Endothelial cell of umbilical vein (primary cell): ENCODE data around the gene ANO6. TPM values are rescaled to one million over a fixed set of nuclear protein-coding genes. Genes with fewer than 3 reads are reported as not detected.
A peak's percentile ranks its signal among the peaks of the same experiment; 100 is the strongest.

Source experiments
- BruUV-seq: library from RNA; stranded (reverse); fragments of 400-500 nt; replicated peaks from 2 replicates; lab custom pipeline; 2021; lab: Mats Ljungman, UMichigan
- CTCF ChIA-PET: fragments of 300-600, 350-600 bp; sonication (Branson Sonifier 250); formaldehyde crosslinking; loops from one replicate; lab custom pipeline; 2021; ENCODE audit warnings: antibody characterized with exemption, inconsistent platforms; lab: Charles Lee
- POLR2A ChIA-PET: fragments of 300-600, 350-600 bp; sonication (Branson Sonifier 250); formaldehyde crosslinking; loops from one replicate; lab custom pipeline; 2021; ENCODE audit warnings: antibody characterized with exemption, inconsistent platforms; lab: Charles Lee
- DNase-seq: peaks from one replicate; pipeline ENCODE4 v3.0.0-alpha.2; 2011; ENCODE audit warnings: low read depth, low spot score
- FAIRE-seq: peaks from 2 replicates; lab custom pipeline; 2011; peaks lifted over from hg19 to GRCh38; lab: Jason Lieb, UNC
- H2AFZ ChIP-seq: 2 replicates; pipeline ENCODE4 v1.6.0; 2012; ENCODE audit warnings: low read depth, low read length, control low read depth, inconsistent platforms
- H3K27ac ChIP-seq: 2 replicates; pipeline ENCODE4 v1.5.1; 2011; ENCODE audit warnings: low read depth, mild to moderate bottlenecking, control low read depth, low read length, moderate library complexity; ENCODE audit not compliant: insufficient read depth
- H3K27me3 ChIP-seq, 2 experiments: 2 replicates each; pipeline versions ENCODE4 v1.6.0 to v1.6.1; 2011; ENCODE audit warnings: low read length in 2 of 2, mixed read lengths in 1 of 2; ENCODE audit not compliant: control insufficient read depth in 2 of 2, insufficient read depth in 2 of 2
- H3K36me3 ChIP-seq, 2 experiments: 2 replicates in 1 of 2; 3 replicates in 1 of 2; pipeline ENCODE4 v1.5.1; 2011; ENCODE audit warnings: low read length in 2 of 2, mild to moderate bottlenecking in 1 of 2, moderate library complexity in 1 of 2; ENCODE audit not compliant: control insufficient read depth in 2 of 2, insufficient read depth in 2 of 2; ENCODE audit errors: extremely low read depth in 1 of 2
- H3K4me1 ChIP-seq: 3 replicates; pipeline ENCODE4 v1.5.1; 2011; ENCODE audit warnings: mild to moderate bottlenecking, low read length; ENCODE audit not compliant: control insufficient read depth, insufficient read depth; ENCODE audit errors: extremely low read depth
- H3K4me2 ChIP-seq: 2 replicates; pipeline ENCODE4 v1.6.1; 2011; ENCODE audit warnings: low read length, control low read depth, mixed read lengths; ENCODE audit not compliant: insufficient read depth
- H3K4me3 ChIP-seq, 3 experiments: fragments of 200-600 bp in 1 of 3; sonication (generic), shearing (Covaris generic) in 1 of 3; replicated peaks in 1 of 3; 2 replicates each; pipeline ENCODE4 v1.5.1; 2011 to 2016; ENCODE audit warnings: control low read depth in 3 of 3, low read length in 3 of 3, mild to moderate bottlenecking in 2 of 3, inconsistent platforms in 1 of 3, low read depth in 1 of 3, moderate library complexity in 1 of 3; ENCODE audit not compliant: insufficient read depth in 1 of 3
- H3K79me2 ChIP-seq: 2 replicates; pipeline ENCODE4 v1.6.0; 2012; ENCODE audit warnings: low read length, inconsistent platforms; ENCODE audit not compliant: control insufficient read depth, insufficient read depth
- H3K9ac ChIP-seq: replicated peaks from 2 replicates; pipeline ENCODE3; 2011; ENCODE audit warnings: low read length, control low read depth; ENCODE audit not compliant: insufficient read depth; ENCODE audit errors: extremely low read depth
- H3K9me1 ChIP-seq: replicated peaks from 3 replicates; pipeline ENCODE4 v1.6.0; 2011; ENCODE audit warnings: mild to moderate bottlenecking, low read length; ENCODE audit not compliant: control insufficient read depth, insufficient read depth; ENCODE audit errors: extremely low read depth
- H3K9me3 ChIP-seq: replicated peaks from 2 replicates; pipeline ENCODE4 v1.5.1; 2012; ENCODE audit warnings: low read length, inconsistent platforms; ENCODE audit not compliant: control insufficient read depth, insufficient read depth
- H4K20me1 ChIP-seq: replicated peaks from 2 replicates; pipeline ENCODE3; 2011; ENCODE audit warnings: mild to moderate bottlenecking, low read length; ENCODE audit not compliant: control insufficient read depth, insufficient read depth; ENCODE audit errors: extremely low read depth
- EZH2 ChIP-seq: IDR thresholded peaks from 2 replicates; pipeline ENCODE4 v1.6.1; 2012; ENCODE audit warnings: borderline replicate concordance, low read depth, mild to moderate bottlenecking, moderate library complexity, low read length, inconsistent platforms; ENCODE audit not compliant: severe bottlenecking
- FOS ChIP-seq: IDR thresholded peaks from 2 replicates; pipeline ENCODE4 v1.6.1; 2011; ENCODE audit warnings: mild to moderate bottlenecking, low read length, moderate library complexity, borderline replicate concordance; ENCODE audit not compliant: insufficient read depth
- GATA2 ChIP-seq: IDR thresholded peaks from 2 replicates; pipeline ENCODE4 v1.7.0; 2011; ENCODE audit warnings: low read depth, mild to moderate bottlenecking, moderate library complexity, mixed read lengths, low read length; ENCODE audit not compliant: insufficient read length, insufficient read depth
- JUN ChIP-seq: IDR thresholded peaks from 2 replicates; pipeline ENCODE4 v1.6.1; 2011; ENCODE audit warnings: borderline replicate concordance, low read depth; ENCODE audit not compliant: insufficient read length, insufficient read depth
- MYC ChIP-seq: IDR thresholded peaks from one replicate; pipeline ENCODE4 v1.6.1; 2011; ENCODE audit warnings: mild to moderate bottlenecking, low read depth, low read length
- POLR2A ChIP-seq: IDR thresholded peaks from 2 replicates; pipeline ENCODE4 v1.6.1; 2012; ENCODE audit warnings: low read depth, mild to moderate bottlenecking, control low read depth, low read length
- POLR2AphosphoS5 ChIP-seq: IDR thresholded peaks from 2 replicates; pipeline ENCODE4 v1.6.1; 2012; ENCODE audit warnings: low read depth, mild to moderate bottlenecking, control low read depth, low read length, moderate library complexity; ENCODE audit not compliant: insufficient read depth
- dilution Hi-C: fragments of 300-500 bp; cut with MboI; formaldehyde crosslinking; loops from one replicate; pipeline ENCODE4 v1.15.0; 2019; ENCODE audit warnings: low sequenced_read_pairs; ENCODE audit not compliant: extremely low pct_ligation_motif_present
- intact Hi-C: fragments of 100-400 bp; cut with micrococcal nuclease; formaldehyde crosslinking; loops from one replicate; pipeline ENCODE4 v1.10.0; 2022
- polyA plus RNA-seq, 4 experiments: library from polyadenylated mRNA; depleted of rRNA in 3 of 4; stranded (reverse) in 3 of 4; unstranded in 1 of 4; fragments of >200 nt; gene quantifications; 2 replicates each; pipeline versions ENCODE4 v1.2.1 to v1.2.3, GENCODE V29; 2011 to 2012; ENCODE audit warnings: missing spikeins in 1 of 4
- total RNA-seq: library from RNA; stranded (reverse); gene quantifications from 2 replicates; pipeline ENCODE4 v1.2.3, GENCODE V29; 2021
- TF ChIP-seq, protein P1 (sequence below): IDR thresholded peaks from 2 replicates; pipeline ENCODE4 v1.6.1; 2011; ENCODE audit not compliant: insufficient read depth, insufficient read length
- TF ChIP-seq, protein P2 (sequence below), 2 donors: IDR thresholded peaks; 1 replicate in 1 of 2; 2 replicates in 1 of 2; pipeline ENCODE4 v1.5.1; 2011; ENCODE audit warnings: low read length in 2 of 2, mild to moderate bottlenecking in 2 of 2, moderate library complexity in 2 of 2, control low read depth in 1 of 2, inconsistent platforms in 1 of 2, low read depth in 1 of 2; ENCODE audit not compliant: insufficient read depth in 1 of 2; ENCODE audit errors: extremely low read depth in 1 of 2

ANO6 gene
- total and polyA plus RNA-seq, 2 donors (not counting 3 experiments of a cell fraction or from before 2014, with no cell fraction given), result 21.3 to 67.6 TPM

DNA sequence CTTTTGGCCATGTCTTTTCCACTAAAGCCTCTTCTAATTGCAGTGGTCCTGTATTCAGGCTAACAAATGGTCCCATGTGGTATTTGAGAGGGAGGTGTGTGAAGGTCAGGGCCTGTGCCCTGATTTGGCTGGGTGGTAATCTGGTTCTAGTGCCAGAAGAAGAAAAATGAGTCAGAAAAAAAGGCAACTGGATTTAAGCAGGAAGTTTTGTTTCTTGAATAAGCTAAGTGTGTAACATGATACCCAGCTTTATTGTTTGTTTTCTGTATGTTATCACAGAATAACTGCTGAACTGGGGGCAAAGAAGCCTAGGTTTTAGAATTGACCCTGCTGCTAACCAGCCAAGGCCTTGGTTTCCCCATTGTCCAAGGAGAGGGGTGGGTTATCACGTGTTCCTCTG is 134.0 kb downstream of the ANO6 start:
- Histone ChIP-seq H3K9me1 (no peaks in the 10 kb centered on the region), H4K20me1 (no peaks in the 10 kb centered on the region), H3K27ac (no peak overlapping the region), H3K79me2 (no peaks in the 10 kb centered on the region), H3K4me3 (no peak overlapping the region), H3K4me2 (no peak overlapping the region), H2AFZ (no peak overlapping the region), H3K27me3 (no peaks in the 10 kb centered on the region), H3K9me3 (no peaks in the 10 kb centered on the region), H3K4me1 (peaks cover 19% of the 10 kb centered on the region), H3K9ac (no peak overlapping the region), H3K36me3 (peaks cover 2 to 5% of the 10 kb centered on the region in 2 experiments)
- no peak for TF ChIP-seq FOS
- TF ChIP-seq JUN, result no peak
- TF ChIP-seq GATA2, result no peak
- no peak for TF ChIP-seq MYC
- no peak for TF ChIP-seq POLR2AphosphoS5
- BruUV-seq, result no TSS peak
- FAIRE-seq, result peak; percentile 83
- dilution Hi-C loops, result no loop called here
- intact Hi-C loops, result no loop called here
- POLR2A ChIA-PET, result no interaction called here
- DNase-seq, result peak; percentile 72
- CTCF ChIA-PET, result interaction anchor here (1.0 to 2.1 kb wide), 9 partner anchors 8 to 179 kb away, joined by 3 to 12 read pairs (median 6); partner anchors contain the start of gene ANO6

DNA sequence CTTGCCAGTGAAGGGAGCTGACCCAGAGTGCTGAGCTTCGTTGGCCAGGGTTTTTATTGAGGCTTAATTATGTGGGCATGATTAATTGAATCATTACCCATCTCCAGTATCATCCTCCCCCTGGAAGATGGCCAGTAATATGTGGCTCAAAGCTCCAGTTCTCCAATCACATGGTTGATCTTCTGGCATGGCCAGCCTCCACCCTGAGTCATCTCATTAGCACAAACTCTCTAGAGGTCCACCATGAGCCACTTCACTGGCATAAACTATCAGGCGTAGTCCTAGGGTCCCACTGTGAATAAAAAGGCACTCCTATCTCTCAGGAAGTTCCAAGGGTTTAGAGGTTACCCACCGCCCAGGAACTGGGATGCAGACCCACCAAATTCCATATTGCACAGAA is 135.0 kb downstream of the ANO6 start:
- H3K4me2 ChIP-seq, result no peak overlapping the region
- ChIA-PET CTCF (interaction anchor here (1.3 kb wide), 2 partner anchors 135 to 168 kb away, joined by 3 to 5 read pairs; partner anchors contain the start of gene ANO6), POLR2A (no interaction called here)
- TF ChIP-seq GATA2, result no peak
- TF ChIP-seq JUN, result no peak
- TF ChIP-seq EZH2, result no peak
- TF ChIP-seq POLR2AphosphoS5, result no peak
- TF ChIP-seq, protein P1, sequence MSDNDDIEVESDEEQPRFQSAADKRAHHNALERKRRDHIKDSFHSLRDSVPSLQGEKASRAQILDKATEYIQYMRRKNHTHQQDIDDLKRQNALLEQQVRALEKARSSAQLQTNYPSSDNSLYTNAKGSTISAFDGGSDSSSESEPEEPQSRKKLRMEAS, result no peak
- TF ChIP-seq, protein P2, sequence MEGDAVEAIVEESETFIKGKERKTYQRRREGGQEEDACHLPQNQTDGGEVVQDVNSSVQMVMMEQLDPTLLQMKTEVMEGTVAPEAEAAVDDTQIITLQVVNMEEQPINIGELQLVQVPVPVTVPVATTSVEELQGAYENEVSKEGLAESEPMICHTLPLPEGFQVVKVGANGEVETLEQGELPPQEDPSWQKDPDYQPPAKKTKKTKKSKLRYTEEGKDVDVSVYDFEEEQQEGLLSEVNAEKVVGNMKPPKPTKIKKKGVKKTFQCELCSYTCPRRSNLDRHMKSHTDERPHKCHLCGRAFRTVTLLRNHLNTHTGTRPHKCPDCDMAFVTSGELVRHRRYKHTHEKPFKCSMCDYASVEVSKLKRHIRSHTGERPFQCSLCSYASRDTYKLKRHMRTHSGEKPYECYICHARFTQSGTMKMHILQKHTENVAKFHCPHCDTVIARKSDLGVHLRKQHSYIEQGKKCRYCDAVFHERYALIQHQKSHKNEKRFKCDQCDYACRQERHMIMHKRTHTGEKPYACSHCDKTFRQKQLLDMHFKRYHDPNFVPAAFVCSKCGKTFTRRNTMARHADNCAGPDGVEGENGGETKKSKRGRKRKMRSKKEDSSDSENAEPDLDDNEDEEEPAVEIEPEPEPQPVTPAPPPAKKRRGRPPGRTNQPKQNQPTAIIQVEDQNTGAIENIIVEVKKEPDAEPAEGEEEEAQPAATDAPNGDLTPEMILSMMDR (IDR thresholded peaks at IDR 0.05; ENCODE audit: extremely low read depth in 1 of 2, insufficient read depth in 1 of 2, low read depth in 1 of 2, low read length in 2 of 2), result no peak
- no peak for TF ChIP-seq POLR2A
- no peak for TF ChIP-seq MYC
- DNase-seq (no peak), FAIRE-seq (no peak)
- dilution Hi-C loops, result no loop called here
- H3K79me2 ChIP-seq, result no peaks in the 10 kb centered on the region
- H3K9me3 ChIP-seq, result no peaks in the 10 kb centered on the region
- peaks cover 2 to 9% of the 10 kb centered on the region in 2 experiments for H3K36me3 ChIP-seq
- no peaks in the 10 kb centered on the region for H3K27me3 ChIP-seq
- BruUV-seq, result no TSS peak
- H3K9ac ChIP-seq, result no peak overlapping the region
- H3K27ac ChIP-seq, result no peak overlapping the region
- H3K4me3 ChIP-seq, result no peak overlapping the region
- H3K9me1 ChIP-seq, result no peaks in the 10 kb centered on the region
- no peaks in the 10 kb centered on the region for H4K20me1 ChIP-seq
- peaks cover 19% of the 10 kb centered on the region for H3K4me1 ChIP-seq
- intact Hi-C loops, result no loop called here
- no peak overlapping the region for H2AFZ ChIP-seq
